ENCODE results near the gene PCK1.

PCK1 gene

DNA sequence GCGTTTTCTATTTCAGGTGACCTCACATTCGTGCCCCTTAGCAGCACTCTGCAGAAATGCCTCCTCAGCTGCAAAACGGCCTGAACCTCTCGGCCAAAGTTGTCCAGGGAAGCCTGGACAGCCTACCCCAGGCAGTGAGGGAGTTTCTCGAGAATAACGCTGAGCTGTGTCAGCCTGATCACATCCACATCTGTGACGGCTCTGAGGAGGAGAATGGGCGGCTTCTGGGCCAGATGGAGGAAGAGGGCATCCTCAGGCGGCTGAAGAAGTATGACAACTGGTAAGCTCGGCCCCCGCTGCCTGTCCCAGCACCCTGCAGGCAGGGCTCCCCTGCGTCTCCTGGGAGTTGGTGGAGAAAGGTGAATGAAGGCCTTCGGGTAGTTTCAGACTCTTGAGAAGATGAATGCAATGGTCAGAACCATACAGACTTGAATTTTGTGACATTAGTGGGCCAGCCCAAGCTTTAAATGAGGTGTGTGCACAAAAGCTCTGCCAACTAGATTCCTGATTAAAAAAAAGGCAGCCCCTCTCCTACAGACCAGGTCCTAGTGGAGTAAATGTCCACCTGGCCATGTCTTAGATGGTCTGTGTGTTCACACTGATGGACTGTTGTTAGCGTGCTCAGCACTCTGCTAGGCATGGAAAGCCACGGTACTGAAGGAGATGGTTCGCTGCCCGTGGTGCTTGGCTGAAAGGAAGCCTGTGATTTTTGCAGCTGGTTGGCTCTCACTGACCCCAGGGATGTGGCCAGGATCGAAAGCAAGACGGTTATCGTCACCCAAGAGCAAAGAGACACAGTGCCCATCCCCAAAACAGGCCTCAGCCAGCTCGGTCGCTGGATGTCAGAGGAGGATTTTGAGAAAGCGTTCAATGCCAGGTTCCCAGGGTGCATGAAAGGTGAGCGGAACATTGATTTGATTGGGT, 708 bp downstream of the PCK1 start:
- no peak for DNase-seq (ENCODE audit: low read depth)

- no peak for DNase-seq (ENCODE audit: low read depth)
These were observed 1.9 kb downstream of the PCK1 start for GRCh38 chr20:57562541-57563465.

DNA sequence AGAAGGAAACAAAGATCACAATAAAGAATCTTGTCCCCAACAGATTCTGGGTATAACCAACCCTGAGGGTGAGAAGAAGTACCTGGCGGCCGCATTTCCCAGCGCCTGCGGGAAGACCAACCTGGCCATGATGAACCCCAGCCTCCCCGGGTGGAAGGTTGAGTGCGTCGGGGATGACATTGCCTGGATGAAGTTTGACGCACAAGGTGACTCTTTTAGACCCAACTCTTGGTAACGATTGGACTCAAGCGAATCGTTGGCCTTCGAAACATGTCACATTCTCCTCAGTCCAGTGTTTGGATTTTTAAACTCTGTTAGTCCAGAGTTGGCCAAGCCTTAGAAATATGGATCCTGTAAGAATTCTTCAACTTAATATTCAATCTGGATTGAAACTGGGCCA, 2.6 kb downstream of the PCK1 start:
- no peak for DNase-seq (ENCODE audit: low read depth)

DNA sequence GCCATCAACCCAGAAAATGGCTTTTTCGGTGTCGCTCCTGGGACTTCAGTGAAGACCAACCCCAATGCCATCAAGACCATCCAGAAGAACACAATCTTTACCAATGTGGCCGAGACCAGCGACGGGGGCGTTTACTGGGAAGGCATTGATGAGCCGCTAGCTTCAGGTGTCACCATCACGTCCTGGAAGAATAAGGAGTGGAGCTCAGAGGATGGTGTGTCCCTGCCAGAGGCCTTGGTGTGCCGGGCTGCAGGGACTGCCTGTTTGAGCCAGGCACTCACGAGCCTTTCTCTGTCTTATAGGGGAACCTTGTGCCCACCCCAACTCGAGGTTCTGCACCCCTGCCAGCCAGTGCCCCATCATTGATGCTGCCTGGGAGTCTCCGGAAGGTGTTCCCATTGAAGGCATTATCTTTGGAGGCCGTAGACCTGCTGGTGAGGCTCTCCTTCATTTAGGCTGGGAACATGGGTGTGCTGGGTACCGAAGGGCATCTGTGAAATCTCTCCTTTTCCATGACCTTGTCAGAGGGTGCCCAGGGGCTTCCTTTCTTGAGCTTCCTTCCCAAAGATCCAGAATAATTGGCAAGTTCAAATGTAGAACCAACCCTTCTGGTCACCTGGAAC, 3.4 kb downstream of the PCK1 start:
- DNase-seq (ENCODE audit: low read depth): no peak

DNA sequence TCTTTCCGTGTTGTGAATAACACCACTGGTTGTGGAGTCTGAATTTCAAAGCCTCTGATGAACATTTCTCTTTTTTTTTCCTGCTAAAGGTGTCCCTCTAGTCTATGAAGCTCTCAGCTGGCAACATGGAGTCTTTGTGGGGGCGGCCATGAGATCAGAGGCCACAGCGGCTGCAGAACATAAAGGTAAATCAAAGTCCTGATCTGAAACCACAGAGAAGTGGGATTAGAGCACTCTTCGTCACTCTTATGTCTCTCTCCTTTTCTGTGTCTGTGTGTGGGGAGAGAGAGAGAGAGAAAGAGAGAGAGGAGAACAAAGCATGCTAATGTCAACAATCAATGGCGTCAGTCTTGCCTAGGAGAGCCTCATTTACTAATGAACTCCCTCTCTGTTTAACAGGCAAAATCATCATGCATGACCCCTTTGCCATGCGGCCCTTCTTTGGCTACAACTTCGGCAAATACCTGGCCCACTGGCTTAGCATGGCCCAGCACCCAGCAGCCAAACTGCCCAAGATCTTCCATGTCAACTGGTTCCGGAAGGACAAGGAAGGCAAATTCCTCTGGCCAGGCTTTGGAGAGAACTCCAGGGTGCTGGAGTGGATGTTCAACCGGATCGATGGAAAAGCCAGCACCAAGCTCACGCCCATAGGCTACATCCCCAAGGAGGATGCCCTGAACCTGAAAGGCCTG, 4.2 kb downstream of the PCK1 start:
- no peak for DNase-seq (ENCODE audit: low read depth)

DNA sequence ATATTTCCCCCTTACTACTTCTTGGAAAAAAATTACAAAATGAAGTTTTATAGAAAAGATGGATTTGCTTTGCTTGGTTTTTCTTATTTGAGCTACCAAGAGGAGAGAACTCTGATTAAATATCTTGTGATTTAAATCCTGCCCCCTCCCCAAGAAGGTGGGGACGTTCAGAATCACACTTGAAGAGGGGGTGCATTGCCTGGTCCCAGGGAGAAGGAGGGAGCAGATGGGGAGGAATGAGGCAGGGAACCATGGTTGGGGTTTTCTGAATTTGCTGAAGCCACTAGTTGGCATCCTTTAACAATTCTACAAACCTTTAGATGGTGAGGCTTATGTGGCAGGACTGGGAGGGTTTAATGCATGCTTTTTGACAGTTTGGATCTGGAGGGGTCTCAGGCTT, 5.5 kb downstream of the PCK1 start:
- no peak for DNase-seq (ENCODE audit: low read depth)

GRCh38 chr20:57566803-57567459, 6.0 kb downstream of the PCK1 start:
- DNase-seq (ENCODE audit: low read depth): no peak

- no peak for DNase-seq (ENCODE audit: low read depth)
These were observed 6.7 kb downstream of the PCK1 start for GRCh38 chr20:57567471-57568079.

GRCh38 chr20:57568088-57568896, 7.4 kb downstream of the PCK1 start:
- DNase-seq (ENCODE audit: low read depth): no peak

DNA sequence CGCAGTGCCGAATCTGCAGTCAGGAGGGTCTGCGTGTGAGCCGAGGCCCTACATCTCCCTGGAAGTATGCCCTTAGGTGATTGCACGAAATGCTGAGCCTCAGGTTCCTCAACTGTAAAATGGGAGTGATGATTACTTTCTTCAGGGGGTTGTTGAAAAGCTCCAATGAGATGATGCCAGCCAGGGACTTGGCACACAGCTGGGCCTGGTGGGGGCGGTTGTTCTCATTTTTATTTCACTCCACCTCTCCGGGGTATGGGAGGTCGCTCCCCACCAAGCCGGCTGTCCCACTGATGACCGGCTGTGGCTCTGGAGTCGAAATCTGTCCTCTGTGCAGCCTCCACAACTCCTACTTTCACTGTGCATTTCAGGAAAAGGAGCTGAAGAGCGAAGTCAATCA, 8.1 kb downstream of the PCK1 start:
- no peak for DNase-seq (ENCODE audit: low read depth)

DNA sequence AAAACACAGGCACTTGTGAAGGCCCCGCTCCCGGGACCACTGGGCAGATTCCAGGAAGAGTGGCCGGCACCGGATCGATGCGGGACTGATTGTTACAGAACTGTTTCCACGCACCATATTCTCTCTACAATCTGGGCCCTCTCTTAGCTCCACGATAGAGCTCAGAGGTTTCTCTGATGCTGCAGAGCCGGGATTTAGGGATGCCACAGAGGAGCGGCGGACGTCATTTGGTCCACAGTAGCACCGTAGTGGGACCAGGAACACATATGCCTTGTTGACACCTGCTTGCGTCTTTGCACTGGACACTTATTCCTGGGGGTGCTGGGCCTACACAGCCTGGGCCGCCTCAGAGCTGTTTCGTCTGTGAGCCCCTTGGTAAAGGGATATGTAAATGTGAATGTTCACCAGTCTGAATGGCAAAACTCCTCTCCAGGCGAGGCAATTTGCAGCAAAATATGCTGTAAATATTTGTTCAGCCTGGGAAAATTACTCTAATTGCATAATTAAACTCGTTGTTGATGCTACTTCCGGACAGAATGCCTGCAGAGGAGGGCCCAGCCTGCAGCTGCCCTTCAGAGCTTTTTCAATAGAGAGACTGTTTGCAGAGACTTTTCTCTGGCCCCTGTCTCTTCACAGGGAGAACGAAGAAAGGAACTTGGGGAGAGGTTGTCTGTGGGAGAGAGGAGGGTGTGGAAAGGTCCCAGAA, 9.4 kb downstream of the PCK1 start:
- no peak for DNase-seq (ENCODE audit: low read depth)

- DNase-seq (ENCODE audit: low read depth): no peak
These were observed 10.0 kb downstream of the PCK1 start for GRCh38 chr20:57570920-57571319.

GRCh38 chr20:57571782-57572416, 11.0 kb downstream of the PCK1 start:
- no peak for DNase-seq (ENCODE audit: low read depth)

DNA sequence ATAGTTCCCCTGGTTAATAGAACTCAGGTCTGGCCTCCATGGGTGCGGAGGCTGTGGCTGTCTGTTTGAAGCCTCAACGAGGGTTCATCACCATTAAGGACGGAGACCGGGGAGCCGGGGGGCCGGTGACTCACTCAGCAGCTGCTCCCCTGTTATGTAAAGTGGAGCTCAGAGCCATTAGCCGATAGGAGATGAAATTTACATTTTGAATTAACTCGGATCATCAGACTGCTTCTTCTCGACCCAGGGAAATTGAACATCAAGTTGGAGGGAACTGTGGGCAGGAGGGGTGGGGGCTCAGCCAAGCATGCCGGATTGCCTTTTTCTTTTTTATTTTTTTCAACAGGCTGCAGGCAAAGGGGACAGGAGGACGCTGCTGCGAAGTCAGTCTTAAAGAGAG, 12.3 kb downstream of the PCK1 start:
- DNase-seq (ENCODE audit: low read depth): no peak

- no peak for DNase-seq (ENCODE audit: low read depth)
These were observed 13.0 kb downstream of the PCK1 start for GRCh38 chr20:57573894-57574293.

- no peak for DNase-seq (ENCODE audit: low read depth)
These were observed 14.0 kb downstream of the PCK1 start for GRCh38 chr20:57574954-57575353.

GRCh38 chr20:57576002-57576401, 15.1 kb downstream of the PCK1 start:
- no peak for DNase-seq (ENCODE audit: low read depth)

DNA sequence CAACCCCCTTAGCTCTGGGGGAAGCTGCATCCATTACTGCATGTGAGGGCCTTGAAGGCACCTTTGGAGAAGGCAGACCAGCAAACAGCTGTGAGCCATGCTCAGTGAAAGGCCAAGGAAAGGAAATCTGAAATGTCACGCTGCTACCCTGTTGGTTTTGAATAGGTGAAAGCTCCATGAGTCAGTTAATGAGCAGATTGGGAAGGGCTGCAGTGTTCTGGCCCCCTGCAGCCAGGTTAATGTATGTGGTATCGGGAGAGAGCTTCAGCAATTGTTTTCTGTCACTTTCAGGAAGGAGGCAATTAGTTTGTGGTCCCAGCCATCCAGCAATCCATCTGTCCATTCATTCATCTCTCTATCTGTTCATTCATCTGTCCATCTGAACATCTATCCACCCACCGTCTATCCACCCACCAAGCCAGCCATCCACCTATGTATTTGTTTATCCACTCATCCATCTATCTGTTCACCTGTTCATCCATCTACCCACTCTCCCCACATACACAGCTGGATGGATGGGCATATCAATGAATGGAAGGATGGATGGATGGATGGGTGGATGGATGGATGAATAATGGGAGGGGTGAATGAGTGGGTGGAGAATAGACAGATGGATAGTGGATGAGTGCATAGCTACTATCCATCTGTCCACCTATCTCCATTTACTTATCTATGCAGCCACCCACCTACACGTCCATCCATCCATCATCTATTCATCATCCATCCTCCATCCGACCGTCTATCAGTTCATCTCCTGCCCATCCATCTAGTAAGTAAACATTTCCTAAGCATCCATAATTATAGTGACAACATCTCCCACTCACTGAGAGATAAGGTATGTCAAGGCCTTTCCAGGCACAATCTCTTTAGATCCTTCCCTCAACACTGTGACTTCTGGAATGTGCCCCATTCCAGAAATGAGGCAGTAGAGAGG, 16.0 kb downstream of the PCK1 start:
- no peak for DNase-seq (ENCODE audit: low read depth)
